ENCODE results near the gene VCP. TPM values are rescaled to one million over a fixed set of nuclear protein-coding genes. Genes with fewer than 3 reads are reported as not detected.

Gene VCP
- total and polyA plus RNA-seq, 9 of the 15 experiments (the other 6 are each of a cell fraction or from before 2014, with no cell fraction given), result 7.1 to 257 (median 199) TPM

DNA sequence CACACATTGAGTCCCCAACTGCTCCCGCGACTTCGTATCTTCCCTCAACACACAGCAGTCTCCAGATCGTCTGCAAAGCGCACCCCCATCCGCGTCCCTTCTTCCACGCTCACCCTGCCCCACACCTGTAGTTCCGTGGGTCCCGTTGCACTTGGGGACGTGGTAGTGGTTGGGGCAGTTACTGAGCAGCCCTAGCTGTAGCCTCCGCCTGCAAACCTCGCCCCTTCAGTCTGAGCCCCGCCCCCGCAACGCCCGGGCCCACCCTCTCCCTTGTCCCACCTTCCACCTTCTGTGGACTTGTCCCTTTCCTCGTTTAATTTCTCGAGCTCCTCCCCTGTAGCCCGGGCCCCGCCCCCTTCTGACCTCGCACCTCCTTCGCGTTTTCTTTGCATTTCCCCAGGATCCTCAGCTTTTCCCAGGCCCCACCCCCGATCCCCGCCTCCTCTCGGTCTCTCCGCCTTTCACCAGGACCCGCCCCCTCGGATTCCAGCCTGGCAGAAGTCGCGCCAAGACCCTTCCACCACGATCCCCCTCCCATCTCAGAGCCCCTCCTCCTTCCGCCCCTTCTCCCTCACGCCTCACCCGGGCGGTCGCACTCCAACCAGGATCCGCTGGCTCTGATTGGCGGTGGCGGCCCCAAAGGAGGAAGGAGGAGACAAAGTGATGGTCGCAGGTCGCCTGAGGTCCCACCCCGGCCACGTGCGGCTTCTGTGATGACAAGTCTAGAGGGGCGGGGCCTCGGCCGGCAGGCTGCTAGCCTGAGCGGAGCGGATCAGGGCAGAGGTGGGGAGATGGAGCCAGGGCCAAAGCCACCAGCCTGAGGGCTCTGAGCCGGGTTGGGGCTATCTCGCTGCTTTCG lies 43.5 kb upstream of the VCP start, which contains the start of gene ATOSB (continued):
- TF ChIP-seq, protein P1, sequence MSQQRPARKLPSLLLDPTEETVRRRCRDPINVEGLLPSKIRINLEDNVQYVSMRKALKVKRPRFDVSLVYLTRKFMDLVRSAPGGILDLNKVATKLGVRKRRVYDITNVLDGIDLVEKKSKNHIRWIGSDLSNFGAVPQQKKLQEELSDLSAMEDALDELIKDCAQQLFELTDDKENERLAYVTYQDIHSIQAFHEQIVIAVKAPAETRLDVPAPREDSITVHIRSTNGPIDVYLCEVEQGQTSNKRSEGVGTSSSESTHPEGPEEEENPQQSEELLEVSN (IDR thresholded peaks at IDR 0.05; ENCODE audit: borderline replicate concordance in 1 of 2, extremely low read depth in 1 of 2, insufficient read depth in 1 of 2, insufficient read length in 1 of 2, low read depth in 1 of 2, low read length in 1 of 2, poor library complexity in 1 of 2, severe bottlenecking in 1 of 2), result peak in 1 of 2 experiments; percentile 40
- TF ChIP-seq, protein P2, sequence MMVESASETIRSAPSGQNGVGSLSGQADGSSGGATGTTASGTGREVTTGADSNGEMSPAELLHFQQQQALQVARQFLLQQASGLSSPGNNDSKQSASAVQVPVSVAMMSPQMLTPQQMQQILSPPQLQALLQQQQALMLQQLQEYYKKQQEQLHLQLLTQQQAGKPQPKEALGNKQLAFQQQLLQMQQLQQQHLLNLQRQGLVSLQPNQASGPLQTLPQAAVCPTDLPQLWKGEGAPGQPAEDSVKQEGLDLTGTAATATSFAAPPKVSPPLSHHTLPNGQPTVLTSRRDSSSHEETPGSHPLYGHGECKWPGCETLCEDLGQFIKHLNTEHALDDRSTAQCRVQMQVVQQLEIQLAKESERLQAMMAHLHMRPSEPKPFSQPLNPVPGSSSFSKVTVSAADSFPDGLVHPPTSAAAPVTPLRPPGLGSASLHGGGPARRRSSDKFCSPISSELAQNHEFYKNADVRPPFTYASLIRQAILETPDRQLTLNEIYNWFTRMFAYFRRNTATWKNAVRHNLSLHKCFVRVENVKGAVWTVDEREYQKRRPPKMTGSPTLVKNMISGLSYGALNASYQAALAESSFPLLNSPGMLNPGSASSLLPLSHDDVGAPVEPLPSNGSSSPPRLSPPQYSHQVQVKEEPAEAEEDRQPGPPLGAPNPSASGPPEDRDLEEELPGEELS (CRISPR knock-in tag; IDR thresholded peaks at IDR 0.05; ENCODE audit: borderline replicate concordance), result no peak
- TF ChIP-seq PHF8 (IDR thresholded peaks at IDR 0.05; ENCODE audit: borderline replicate concordance, low read length), result peak; percentile 60; the same call in 1 of the 2 replicates
- TF ChIP-seq, protein P3, sequence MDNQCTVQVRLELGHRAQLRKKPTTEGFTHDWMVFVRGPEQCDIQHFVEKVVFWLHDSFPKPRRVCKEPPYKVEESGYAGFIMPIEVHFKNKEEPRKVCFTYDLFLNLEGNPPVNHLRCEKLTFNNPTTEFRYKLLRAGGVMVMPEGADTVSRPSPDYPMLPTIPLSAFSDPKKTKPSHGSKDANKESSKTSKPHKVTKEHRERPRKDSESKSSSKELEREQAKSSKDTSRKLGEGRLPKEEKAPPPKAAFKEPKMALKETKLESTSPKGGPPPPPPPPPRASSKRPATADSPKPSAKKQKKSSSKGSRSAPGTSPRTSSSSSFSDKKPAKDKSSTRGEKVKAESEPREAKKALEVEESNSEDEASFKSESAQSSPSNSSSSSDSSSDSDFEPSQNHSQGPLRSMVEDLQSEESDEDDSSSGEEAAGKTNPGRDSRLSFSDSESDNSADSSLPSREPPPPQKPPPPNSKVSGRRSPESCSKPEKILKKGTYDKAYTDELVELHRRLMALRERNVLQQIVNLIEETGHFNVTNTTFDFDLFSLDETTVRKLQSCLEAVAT (IDR thresholded peaks at IDR 0.05), result no peak
- TF ChIP-seq ZEB2 (IDR thresholded peaks at IDR 0.05), result no peak
- TF ChIP-seq FOSL1 (tag; conservative IDR thresholded peaks at IDR 0.05), result no peak

Measured in K562 (cell line).